KMS-11 (cell line): ENCODE data around the gene COL7A1.
"Not testable (repeated sequence)": the region's sequence is repeated elsewhere in the genome, so short reads cannot be mapped to it uniquely, and the experiment has no call there.

Source experiments
- H2AFZ ChIP-seq: fragments of 200-600 bp; sonication (generic); 2 replicates; pipeline ENCODE4 v1.6.1; 2016; ENCODE audit warnings: antibody characterized with exemption, mixed run types, low read depth
- H3K27ac ChIP-seq: fragments of 200-600 bp; sonication (generic); 2 replicates; pipeline ENCODE4 v1.6.1; 2016; ENCODE audit warnings: mild to moderate bottlenecking, mixed run types
- H3K27me3 ChIP-seq: fragments of 200-600 bp; sonication (generic); 2 replicates; pipeline ENCODE4 v1.6.1; 2017; ENCODE audit warnings: mild to moderate bottlenecking, low read depth, mixed run types, moderate library complexity; ENCODE audit not compliant: insufficient read depth
- H3K36me3 ChIP-seq: fragments of 200-600 bp; sonication (generic); 2 replicates; pipeline ENCODE4 v1.6.1; 2017; ENCODE audit warnings: mild to moderate bottlenecking, mixed run types; ENCODE audit not compliant: insufficient read depth
- H3K4me1 ChIP-seq: fragments of 200-600 bp; sonication (generic); 2 replicates; pipeline ENCODE4 v1.6.1; 2016; ENCODE audit warnings: mild to moderate bottlenecking, low read depth, mixed run types; ENCODE audit not compliant: poor library complexity, severe bottlenecking
- H3K4me2 ChIP-seq: fragments of 200-600 bp; sonication (generic); 2 replicates; pipeline ENCODE4 v1.7.0; 2016; ENCODE audit warnings: mild to moderate bottlenecking, mixed run types
- H3K4me3 ChIP-seq: fragments of 200-600 bp; sonication (generic); IDR thresholded peaks from 2 replicates; pipeline ENCODE4 v1.6.1; 2017; ENCODE audit warnings: low read depth, low read length, mixed read lengths; ENCODE audit not compliant: insufficient read depth
- H3K79me2 ChIP-seq: fragments of 200-600 bp; sonication (generic); 2 replicates; pipeline ENCODE4 v1.6.1; 2016; ENCODE audit warnings: low read depth, mixed run types; ENCODE audit not compliant: insufficient read depth
- H3K9ac ChIP-seq: fragments of 200-600 bp; sonication (generic); 2 replicates; pipeline ENCODE4 v1.6.1; 2016; ENCODE audit warnings: mild to moderate bottlenecking, mixed run types
- H4K20me1 ChIP-seq: fragments of 200-600 bp; sonication (generic); 2 replicates; pipeline ENCODE4 v1.6.1; 2016; ENCODE audit warnings: mild to moderate bottlenecking, mixed run types; ENCODE audit not compliant: insufficient read depth
- CTCF ChIP-seq: fragments of 200-600 bp; sonication (generic); conservative IDR thresholded peaks from 2 replicates; pipeline ENCODE4 v1.6.1; 2017; ENCODE audit warnings: low read depth, mild to moderate bottlenecking, antibody characterized with exemption, low read length, moderate library complexity, mixed read lengths

Gene COL7A1

GRCh38 chr3:48553886-48554845 is 41.0 kb downstream of the COL7A1 start:
- Histone ChIP-seq H3K79me2 (no peaks in the 10 kb centered on the region), H3K27ac (no peak overlapping the region), H4K20me1 (no peaks in the 10 kb centered on the region), H2AFZ (no peak overlapping the region), H3K4me1 (peaks cover 3% of the 10 kb centered on the region), H3K9ac (no peak overlapping the region), H3K27me3 (no peaks in the 10 kb centered on the region), H3K4me2 (no peak overlapping the region), H3K36me3 (no peaks in the 10 kb centered on the region), H3K4me3 (no peak overlapping the region)
- no peak for TF ChIP-seq CTCF

GRCh38 chr3:48553361-48553760 is 41.8 kb downstream of the COL7A1 start:
- H3K4me1 ChIP-seq, result peaks cover 3% of the 10 kb centered on the region
- TF ChIP-seq CTCF, result no peak
- H3K4me3 ChIP-seq, result no peak overlapping the region
- no peak overlapping the region for H2AFZ ChIP-seq
- no peak overlapping the region for H3K27ac ChIP-seq
- H3K79me2 ChIP-seq, result no peaks in the 10 kb centered on the region
- no peak overlapping the region for H3K4me2 ChIP-seq
- H4K20me1 ChIP-seq, result no peaks in the 10 kb centered on the region
- no peaks in the 10 kb centered on the region for H3K27me3 ChIP-seq
- H3K9ac ChIP-seq, result no peak overlapping the region
- H3K36me3 ChIP-seq, result no peaks in the 10 kb centered on the region

- H2AFZ ChIP-seq, result no peak overlapping the region
- no peaks in the 10 kb centered on the region for H3K27me3 ChIP-seq
- H3K27ac ChIP-seq, result no peak overlapping the region
- no peaks in the 10 kb centered on the region for H3K36me3 ChIP-seq
- no peak overlapping the region for H3K9ac ChIP-seq
- no peak for TF ChIP-seq CTCF
- H3K4me3 ChIP-seq, result no peak overlapping the region
- H4K20me1 ChIP-seq, result no peaks in the 10 kb centered on the region
- no peaks in the 10 kb centered on the region for H3K79me2 ChIP-seq
- H3K4me1 ChIP-seq, result no peaks in the 10 kb centered on the region
- H3K4me2 ChIP-seq, result no peak overlapping the region
These were observed 42.8 kb downstream of the COL7A1 start for GRCh38 chr3:48552111-48552951.

GRCh38 chr3:48551651-48552050 is 43.5 kb downstream of the COL7A1 start:
- H3K27ac ChIP-seq, H4K20me1 ChIP-seq, H3K79me2 ChIP-seq, H3K9ac ChIP-seq, H3K27me3 ChIP-seq, H3K4me1 ChIP-seq, H2AFZ ChIP-seq, H3K4me2 ChIP-seq, H3K36me3 ChIP-seq, H3K4me3 ChIP-seq: not testable (repeated sequence)
